Upper lobe of right lung (tissue), 1 donor: ENCODE results near the gene PLEK. TPM values are rescaled to one million over a fixed set of nuclear protein-coding genes. Genes with fewer than 3 reads are reported as not detected.

Experiments
- ATAC-seq: fragments of 200-7000 bp; cut with Tn5 transposase; one replicate; pipeline ENCODE4 v1.9.1; 2020; ENCODE audit warnings: mild to moderate bottlenecking, moderate library complexity
- DNase-seq: peaks from one replicate; pipeline ENCODE4 v3.0.0-alpha.2; 2020
- H3K27ac ChIP-seq: fragments of 200-600 bp; one replicate; pipeline ENCODE4 v1.8.0; 2022
- H3K27me3 ChIP-seq: fragments of 200-600 bp; one replicate; pipeline ENCODE4 v1.8.0; 2022; ENCODE audit warnings: mild to moderate bottlenecking
- H3K36me3 ChIP-seq: fragments of 200-600 bp; one replicate; pipeline ENCODE4 v1.8.0; 2022
- H3K4me1 ChIP-seq: fragments of 200-600 bp; one replicate; pipeline ENCODE4 v1.8.0; 2022
- H3K4me3 ChIP-seq: fragments of 200-600 bp; one replicate; pipeline ENCODE4 v1.8.0; 2022; ENCODE audit warnings: mild to moderate bottlenecking
- H3K9me3 ChIP-seq: fragments of 200-600 bp; one replicate; pipeline ENCODE4 v1.8.0; 2022
- intact Hi-C: fragments of 100-400 bp; cut with DNase I; formaldehyde crosslinking; loops from one replicate; pipeline ENCODE4 v1.11.0; 2022
- total RNA-seq: library from RNA; stranded (reverse); fragmentation: NEBNext Ultra II Directional; extraction: Animal tissue kit (Norgen Biotek cat#: 25700); gene quantifications from one replicate; pipeline ENCODE4 v1.2.1, GENCODE V29; 2021
- TF ChIP-seq, protein P1 (sequence below): fragments of 200-600 bp; IDR thresholded peaks from one replicate; pipeline ENCODE4 v1.8.0; 2022; ENCODE audit warnings: antibody characterized with exemption
- donor health status: DM: no; HTN: yes; CAD: no; lungs with severe emphysema.

PLEK gene
- total RNA-seq, 1 donor from 2014 or later, result 32.9 TPM

DNA sequence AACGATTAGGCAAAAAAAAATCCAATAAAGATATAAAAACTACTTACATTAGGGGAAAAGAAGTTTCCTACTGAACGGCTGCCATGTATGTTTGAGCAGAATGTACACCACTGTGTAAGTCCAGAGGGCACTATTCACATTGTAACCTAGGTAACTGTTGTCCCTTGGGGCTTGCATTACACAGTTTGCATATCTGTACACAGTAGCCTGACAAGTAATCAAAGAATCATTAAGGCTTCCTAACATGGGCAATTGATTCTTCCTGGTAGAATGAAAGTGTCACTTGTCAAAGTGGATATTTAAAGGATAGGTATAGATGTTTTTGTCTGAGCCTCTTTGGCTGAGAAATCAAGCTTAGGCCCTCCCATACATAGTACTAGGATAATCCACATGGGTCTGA is 39.1 kb downstream of the PLEK start:
- Histone ChIP-seq H3K9me3 (no peaks in the 10 kb centered on the region), H3K36me3 (no peaks in the 10 kb centered on the region), H3K27ac (no peak overlapping the region), H3K4me1 (no peaks in the 10 kb centered on the region), H3K27me3 (no peaks in the 10 kb centered on the region), H3K4me3 (no peak overlapping the region)
- intact Hi-C loops, result no loop called here
- TF ChIP-seq, protein P1, sequence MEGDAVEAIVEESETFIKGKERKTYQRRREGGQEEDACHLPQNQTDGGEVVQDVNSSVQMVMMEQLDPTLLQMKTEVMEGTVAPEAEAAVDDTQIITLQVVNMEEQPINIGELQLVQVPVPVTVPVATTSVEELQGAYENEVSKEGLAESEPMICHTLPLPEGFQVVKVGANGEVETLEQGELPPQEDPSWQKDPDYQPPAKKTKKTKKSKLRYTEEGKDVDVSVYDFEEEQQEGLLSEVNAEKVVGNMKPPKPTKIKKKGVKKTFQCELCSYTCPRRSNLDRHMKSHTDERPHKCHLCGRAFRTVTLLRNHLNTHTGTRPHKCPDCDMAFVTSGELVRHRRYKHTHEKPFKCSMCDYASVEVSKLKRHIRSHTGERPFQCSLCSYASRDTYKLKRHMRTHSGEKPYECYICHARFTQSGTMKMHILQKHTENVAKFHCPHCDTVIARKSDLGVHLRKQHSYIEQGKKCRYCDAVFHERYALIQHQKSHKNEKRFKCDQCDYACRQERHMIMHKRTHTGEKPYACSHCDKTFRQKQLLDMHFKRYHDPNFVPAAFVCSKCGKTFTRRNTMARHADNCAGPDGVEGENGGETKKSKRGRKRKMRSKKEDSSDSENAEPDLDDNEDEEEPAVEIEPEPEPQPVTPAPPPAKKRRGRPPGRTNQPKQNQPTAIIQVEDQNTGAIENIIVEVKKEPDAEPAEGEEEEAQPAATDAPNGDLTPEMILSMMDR, result no peak
- no peak for ATAC-seq
- DNase-seq, result no peak

DNA sequence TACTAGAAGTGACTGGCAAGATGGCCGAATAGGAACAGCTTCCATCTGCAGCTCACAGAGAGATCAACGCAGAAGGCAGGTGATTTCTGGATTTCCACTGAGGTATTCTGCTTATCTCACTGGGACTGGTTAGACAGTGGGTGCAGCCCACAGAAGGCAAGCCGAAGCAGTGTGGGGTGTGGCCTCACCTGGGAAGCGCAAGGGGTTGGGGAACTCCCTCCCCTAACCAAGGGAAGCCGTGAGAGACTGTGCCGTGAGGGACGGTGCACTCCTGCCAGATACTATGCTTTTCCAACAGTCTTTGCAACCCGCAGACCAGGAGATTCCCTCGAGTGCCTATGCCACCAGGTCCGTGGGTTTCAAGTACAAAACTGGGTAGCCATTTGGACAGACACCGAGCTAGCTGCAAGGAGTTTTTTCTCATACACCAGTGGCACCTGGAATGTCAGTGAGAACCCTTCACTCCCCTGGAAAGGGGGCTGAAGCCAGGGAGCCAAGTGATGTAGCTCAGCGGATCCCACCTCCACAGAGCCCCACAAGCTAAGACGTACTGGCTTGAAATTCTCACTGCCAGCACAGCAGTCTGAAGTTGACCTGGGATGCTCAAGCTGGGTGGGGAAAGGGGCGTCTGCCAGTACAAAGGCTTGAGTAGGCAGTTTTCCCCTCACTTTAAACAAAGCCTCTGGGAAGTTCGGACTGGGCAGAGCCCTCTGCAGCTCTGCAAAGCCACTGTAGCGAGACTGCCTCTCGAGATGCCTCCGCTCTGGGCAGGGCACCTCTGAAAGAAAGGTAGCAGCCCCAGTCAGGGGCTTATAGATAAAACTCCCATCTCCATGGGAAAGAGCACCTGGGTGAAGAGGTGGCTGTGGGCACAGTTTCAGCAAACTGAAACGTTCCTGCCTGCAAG is 40.1 kb downstream of the PLEK start:
- Histone ChIP-seq H3K4me1 (no peaks in the 10 kb centered on the region), H3K27me3 (no peaks in the 10 kb centered on the region), H3K36me3 (no peaks in the 10 kb centered on the region), H3K9me3 (no peaks in the 10 kb centered on the region), H3K4me3 (no peak overlapping the region), H3K27ac (no peak overlapping the region)
- DNase-seq (no peak), ATAC-seq (no peak)
- intact Hi-C loops, result no loop called here
- TF ChIP-seq, protein P1, result no peak

DNA sequence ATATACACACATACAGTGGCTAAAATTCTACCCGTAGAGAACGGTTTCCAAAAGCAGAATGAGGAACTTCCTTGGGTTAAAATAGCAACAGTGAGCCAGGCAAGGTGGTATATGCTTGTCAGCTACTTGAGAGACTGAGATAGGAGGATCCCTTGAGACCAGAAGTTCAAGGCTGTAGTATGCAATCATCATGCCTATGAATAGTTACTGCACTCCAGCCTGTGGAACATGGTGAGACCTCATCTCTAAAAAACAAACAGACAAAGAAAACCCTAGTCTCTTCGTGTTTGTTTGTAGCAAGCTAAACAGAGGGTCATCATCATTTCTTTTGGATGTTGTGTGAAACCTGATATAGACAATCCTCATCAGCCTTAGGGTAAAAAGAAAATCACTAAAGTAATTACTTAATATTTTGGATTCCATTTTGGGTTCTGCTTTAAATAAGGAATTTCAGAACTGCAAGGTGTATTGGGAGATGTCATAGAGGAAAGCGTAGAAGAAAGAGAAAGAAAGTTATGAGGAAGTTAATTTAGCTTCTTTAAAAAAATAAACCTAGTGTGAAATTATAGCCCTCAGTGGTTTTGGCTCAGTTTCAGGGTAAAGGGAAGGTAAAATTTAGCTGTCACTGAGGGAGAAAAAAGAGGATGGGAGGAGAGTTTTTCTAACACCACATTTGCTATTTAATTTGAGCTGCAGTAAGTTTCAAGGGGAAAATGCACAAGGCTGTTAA is 46.5 kb downstream of the PLEK start:
- no peaks in the 10 kb centered on the region for H3K4me1 ChIP-seq
- intact Hi-C loops, result no loop called here
- H3K4me3 ChIP-seq, result no peak overlapping the region
- H3K27ac ChIP-seq, result no peak overlapping the region
- H3K9me3 ChIP-seq, result no peaks in the 10 kb centered on the region
- ATAC-seq (no peak), DNase-seq (no peak)
- TF ChIP-seq, protein P1, result no peak
- H3K36me3 ChIP-seq, result no peaks in the 10 kb centered on the region
- H3K27me3 ChIP-seq, result no peaks in the 10 kb centered on the region

DNA sequence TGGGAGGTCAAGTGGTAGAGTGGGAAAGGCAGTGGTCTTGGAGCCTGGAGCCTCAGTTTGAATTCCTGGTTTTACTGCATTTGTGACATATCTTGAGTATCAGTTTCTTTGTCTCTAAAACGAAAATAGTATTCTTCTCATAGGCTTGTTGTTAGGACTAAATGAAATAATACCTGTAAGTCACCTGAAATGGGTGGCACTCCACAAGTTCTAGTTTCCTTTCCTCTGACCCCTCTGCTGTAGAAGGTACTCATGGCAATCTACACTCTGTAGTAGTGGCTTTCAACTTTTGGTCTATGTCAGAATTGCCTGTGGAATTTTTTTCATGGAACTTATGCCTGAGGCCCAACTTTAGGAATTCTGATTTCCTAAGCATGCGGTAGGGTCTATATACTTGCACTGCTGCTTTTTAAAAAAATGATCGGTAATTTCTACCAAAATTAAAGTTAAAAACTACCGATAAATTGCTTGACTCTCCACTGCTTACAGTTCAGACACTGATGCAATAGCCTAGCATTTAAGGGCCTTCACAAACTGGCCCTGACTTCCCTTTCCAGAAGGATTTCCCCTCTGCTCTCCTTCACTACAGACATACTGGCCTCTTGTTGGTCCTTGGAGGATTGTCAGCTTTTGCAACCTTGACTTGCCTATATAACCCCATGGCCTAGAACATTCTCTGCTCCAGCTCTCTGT is 47.2 kb downstream of the PLEK start:
- H3K4me1 ChIP-seq, result no peaks in the 10 kb centered on the region

DNA sequence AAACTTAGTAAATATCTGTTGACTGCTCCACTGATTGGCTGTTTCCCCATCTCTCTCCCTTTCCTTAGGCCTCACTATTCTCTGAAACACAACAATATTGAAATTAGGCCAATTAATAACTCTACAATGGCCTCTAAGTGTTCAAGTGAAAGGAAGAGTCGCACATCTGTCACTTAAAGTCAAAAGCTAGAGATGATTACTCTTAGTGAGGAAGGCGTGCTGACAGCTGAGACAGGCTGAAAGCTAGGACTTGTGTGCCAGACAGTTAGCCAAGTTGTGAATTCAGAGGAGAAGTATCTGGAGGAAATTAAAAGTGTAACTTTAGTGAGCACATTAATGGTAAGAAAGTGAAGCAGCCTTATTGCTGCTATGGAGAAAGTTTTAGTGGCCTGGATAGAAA is 48.4 kb downstream of the PLEK start:
- TF ChIP-seq, protein P1, result no peak
- H3K27me3 ChIP-seq, result no peaks in the 10 kb centered on the region
- no peak for ATAC-seq
- no peak for DNase-seq
- H3K9me3 ChIP-seq, result no peaks in the 10 kb centered on the region
- no peak overlapping the region for H3K27ac ChIP-seq
- H3K36me3 ChIP-seq, result no peaks in the 10 kb centered on the region
- H3K4me3 ChIP-seq, result no peak overlapping the region
- H3K4me1 ChIP-seq, result no peaks in the 10 kb centered on the region
- intact Hi-C loops, result no loop called here

More for the DNA sequence above, 47.2 kb downstream of the PLEK start:
- no peak for DNase-seq
- TF ChIP-seq, protein P1, result no peak
- intact Hi-C loops, result no loop called here
- H3K36me3 ChIP-seq, result no peaks in the 10 kb centered on the region
- no peak overlapping the region for H3K27ac ChIP-seq
- H3K4me3 ChIP-seq, result no peak overlapping the region
- H3K27me3 ChIP-seq, result no peaks in the 10 kb centered on the region
- no peaks in the 10 kb centered on the region for H3K9me3 ChIP-seq
- ATAC-seq, result peak; percentile 85
